HepG2 (cell line): ENCODE measurements around the gene GRAP. TPM values are rescaled to one million over a fixed set of nuclear protein-coding genes. Genes with fewer than 3 reads are reported as not detected.
A peak's percentile ranks its signal among the peaks of the same experiment; 100 is the strongest.

Experiments
- BRD4 ChIP-seq: sonication (generic); formaldehyde crosslinking; IDR thresholded peaks from 2 replicates; pipeline ENCODE4 v1.4.0; 2020; ENCODE audit warnings: missing genetic modification reagents
- ELF4 ChIP-seq: sonication (generic); formaldehyde crosslinking; IDR thresholded peaks from 2 replicates; pipeline ENCODE4 v1.5.0; 2020; ENCODE audit warnings: missing genetic modification reagents, mild to moderate bottlenecking, moderate library complexity, borderline replicate concordance
- KAT8 ChIP-seq: IDR thresholded peaks from 2 replicates; pipeline ENCODE4 v1.6.1; 2016; ENCODE audit warnings: missing genetic modification reagents, missing compliant biosample characterization
- NCOA2 ChIP-seq: sonication (generic); formaldehyde crosslinking; IDR thresholded peaks from 2 replicates; pipeline ENCODE4 v1.8.0; 2022; ENCODE audit warnings: inconsistent platforms
- NR2C2 ChIP-seq: sonication (generic); formaldehyde crosslinking; IDR thresholded peaks from 2 replicates; pipeline ENCODE4 v1.4.0; 2020; ENCODE audit warnings: missing genetic modification reagents, mild to moderate bottlenecking, moderate library complexity, borderline replicate concordance
- PAF1 ChIP-seq: IDR thresholded peaks from 2 replicates; pipeline ENCODE4 v1.6.1; 2016; ENCODE audit warnings: missing genetic modification reagents, missing compliant biosample characterization
- SAP130 ChIP-seq: IDR thresholded peaks from 2 replicates; pipeline ENCODE4 v1.6.1; 2016; ENCODE audit warnings: low read depth
- TBL1XR1 ChIP-seq: fragments of 150-350 bp; IDR thresholded peaks from 2 replicates; pipeline ENCODE4 v1.6.1; 2014; ENCODE audit warnings: borderline replicate concordance, low read length; ENCODE audit not compliant: partially characterized antibody
- ZFP37 ChIP-seq: sonication (generic); formaldehyde crosslinking; IDR thresholded peaks from 2 replicates; pipeline ENCODE4 v1.4.0; 2020; ENCODE audit warnings: missing genetic modification reagents, borderline replicate concordance
- ZFX ChIP-seq: sonication (generic); formaldehyde crosslinking; IDR thresholded peaks from 2 replicates; pipeline ENCODE4 v1.4.0; 2020; ENCODE audit warnings: mild to moderate bottlenecking, low read depth, missing genetic modification reagents, moderate library complexity
- ZNF12 ChIP-seq: sonication (generic); formaldehyde crosslinking; IDR thresholded peaks from 2 replicates; pipeline ENCODE4 v1.5.0; 2020; ENCODE audit warnings: missing genetic modification reagents
- ZNF263 ChIP-seq: sonication (generic); formaldehyde crosslinking; IDR thresholded peaks from 2 replicates; pipeline ENCODE4 v1.4.0; 2020; ENCODE audit warnings: missing genetic modification reagents
- ZNF772 ChIP-seq: sonication (generic); formaldehyde crosslinking; IDR thresholded peaks from 2 replicates; pipeline ENCODE4 v1.5.0; 2020; ENCODE audit warnings: mild to moderate bottlenecking, missing genetic modification reagents
- ZNF790 ChIP-seq: sonication (generic); formaldehyde crosslinking; IDR thresholded peaks from 2 replicates; pipeline ENCODE4 v1.8.0; 2022; ENCODE audit warnings: missing genetic modification reagents, mild to moderate bottlenecking, borderline replicate concordance
- polyA plus RNA-seq, 8 experiments: library from polyadenylated mRNA; depleted of rRNA in 3 of 8; stranded (reverse) in 7 of 8; unstranded in 1 of 8; fragments of >200 nt; fragmentation: Illumina TruSeq in 4 of 8; extraction: Trizol in 4 of 8; gene quantifications; 2 replicates each; pipeline versions ENCODE4 v1.2.1 to v1.2.3, GENCODE V29; 2011 to 2016; ENCODE audit warnings: low read depth in 4 of 8, missing spikeins in 1 of 8, mixed read lengths in 1 of 8; ENCODE audit not compliant: insufficient read depth in 1 of 8
- total RNA-seq, 5 experiments: library from RNA; depleted of rRNA; stranded (reverse); fragments of >200 nt; fragmentation: Illumina TruSeq; extraction: Trizol; gene quantifications; 2 replicates each; pipeline ENCODE4 v1.2.3, GENCODE V29; 2016; ENCODE audit warnings: low read depth in 1 of 5
- TF ChIP-seq, protein P1 (sequence below): sonication (generic); formaldehyde crosslinking; IDR thresholded peaks from 2 replicates; pipeline ENCODE4 v1.5.0; 2020; ENCODE audit warnings: mild to moderate bottlenecking, missing genetic modification reagents, borderline replicate concordance
- TF ChIP-seq, protein P2 (sequence below): sonication (generic); formaldehyde crosslinking; IDR thresholded peaks from 2 replicates; pipeline ENCODE4 v1.4.0; 2020; ENCODE audit warnings: missing genetic modification reagents
- TF ChIP-seq, protein P3 (sequence below): sonication (generic); formaldehyde crosslinking; IDR thresholded peaks from 2 replicates; pipeline ENCODE4 v1.4.0; 2020; ENCODE audit warnings: missing genetic modification reagents, mild to moderate bottlenecking, borderline replicate concordance
- TF ChIP-seq, protein P4 (sequence below): sonication (generic); formaldehyde crosslinking; IDR thresholded peaks from 2 replicates; pipeline ENCODE4 v1.5.0; 2020; ENCODE audit warnings: mild to moderate bottlenecking, missing genetic modification reagents

GRAP gene
- total and polyA plus RNA-seq, 2 of the 13 experiments (the other 11 are each of a cell fraction or from before 2014, with no cell fraction given), result 0.77 to 1.7 TPM

DNA sequence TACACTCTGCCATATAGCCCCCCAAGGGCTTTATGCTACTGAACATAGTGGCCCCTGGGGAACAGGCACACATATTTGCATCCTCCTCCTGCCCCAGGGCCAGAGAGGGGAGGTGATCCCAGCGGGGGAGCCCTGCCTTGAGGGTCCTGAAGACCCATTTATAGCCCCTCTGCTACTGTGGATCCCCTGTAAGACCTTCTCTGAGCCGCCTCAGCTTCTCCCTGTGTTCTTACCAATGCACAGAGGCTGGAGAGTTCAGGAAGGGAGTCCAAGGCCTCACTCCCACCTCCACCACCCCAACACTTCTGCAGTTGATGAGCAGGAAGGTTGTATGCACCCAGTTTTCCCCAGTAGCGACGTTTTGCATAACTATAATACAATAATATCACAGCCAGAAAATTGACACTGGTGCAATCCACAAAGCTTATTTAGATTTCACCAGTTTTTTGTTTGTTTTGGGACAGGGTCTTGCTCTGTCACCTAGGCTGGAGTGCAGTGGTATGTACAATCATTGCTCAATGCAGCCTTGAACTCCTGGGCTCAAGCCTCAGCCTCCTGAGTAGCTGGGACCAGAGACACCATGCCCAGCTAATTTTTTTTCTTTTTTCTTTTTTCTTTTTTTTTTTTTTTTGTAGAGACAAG lies 40.8 kb downstream of the GRAP start (continued):
- TF ChIP-seq, protein P1, sequence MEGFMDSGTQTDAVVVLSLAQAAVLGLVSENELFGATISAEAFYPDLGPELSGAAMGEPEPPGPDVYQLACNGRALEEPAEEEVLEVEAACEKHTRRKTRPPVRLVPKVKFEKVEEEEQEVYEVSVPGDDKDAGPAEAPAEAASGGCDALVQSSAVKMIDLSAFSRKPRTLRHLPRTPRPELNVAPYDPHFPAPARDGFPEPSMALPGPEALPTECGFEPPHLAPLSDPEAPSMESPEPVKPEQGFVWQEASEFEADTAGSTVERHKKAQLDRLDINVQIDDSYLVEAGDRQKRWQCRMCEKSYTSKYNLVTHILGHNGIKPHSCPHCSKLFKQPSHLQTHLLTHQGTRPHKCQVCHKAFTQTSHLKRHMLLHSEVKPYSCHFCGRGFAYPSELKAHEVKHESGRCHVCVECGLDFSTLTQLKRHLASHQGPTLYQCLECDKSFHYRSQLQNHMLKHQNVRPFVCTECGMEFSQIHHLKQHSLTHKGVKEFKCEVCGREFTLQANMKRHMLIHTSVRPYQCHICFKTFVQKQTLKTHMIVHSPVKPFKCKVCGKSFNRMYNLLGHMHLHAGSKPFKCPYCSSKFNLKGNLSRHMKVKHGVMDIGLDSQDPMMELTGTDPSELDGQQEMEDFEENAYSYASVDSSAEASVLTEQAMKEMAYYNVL, result peak; percentile 46; the same call in 1 of the 2 replicates
- TF ChIP-seq ZNF12 (peak; percentile 50; the same call in 1 of the 2 replicates), ZFX (CRISPR knock-in tag) (0 out of 2 replicates have a peak, but pooled peaks have one; percentile 8), NR2C2 (CRISPR knock-in tag) (peak; percentile 83; the same call in 1 of the 2 replicates), ZNF790 (no peak; the same call in 1 of the 2 replicates), ELF4 (CRISPR knock-in tag) (peak; percentile 79; the same call in 1 of the 2 replicates), SAP130 (peak; percentile 82), PAF1 (CRISPR knock-in tag) (no peak), BRD4 (CRISPR knock-in tag) (no peak), ZFP37 (CRISPR knock-in tag) (0 out of 2 replicates have a peak, but pooled peaks have one; percentile 40), TBL1XR1 (peak; percentile 53), NCOA2 (CRISPR knock-in tag) (peak; percentile 89), ZNF772 (CRISPR knock-in tag) (peak; percentile 79; the same call in 1 of the 2 replicates), ZNF263 (CRISPR knock-in tag) (peak; percentile 57; the same call in 1 of the 2 replicates), KAT8 (CRISPR knock-in tag) (no peak; the same call in 1 of the 2 replicates)
- TF ChIP-seq, protein P2, sequence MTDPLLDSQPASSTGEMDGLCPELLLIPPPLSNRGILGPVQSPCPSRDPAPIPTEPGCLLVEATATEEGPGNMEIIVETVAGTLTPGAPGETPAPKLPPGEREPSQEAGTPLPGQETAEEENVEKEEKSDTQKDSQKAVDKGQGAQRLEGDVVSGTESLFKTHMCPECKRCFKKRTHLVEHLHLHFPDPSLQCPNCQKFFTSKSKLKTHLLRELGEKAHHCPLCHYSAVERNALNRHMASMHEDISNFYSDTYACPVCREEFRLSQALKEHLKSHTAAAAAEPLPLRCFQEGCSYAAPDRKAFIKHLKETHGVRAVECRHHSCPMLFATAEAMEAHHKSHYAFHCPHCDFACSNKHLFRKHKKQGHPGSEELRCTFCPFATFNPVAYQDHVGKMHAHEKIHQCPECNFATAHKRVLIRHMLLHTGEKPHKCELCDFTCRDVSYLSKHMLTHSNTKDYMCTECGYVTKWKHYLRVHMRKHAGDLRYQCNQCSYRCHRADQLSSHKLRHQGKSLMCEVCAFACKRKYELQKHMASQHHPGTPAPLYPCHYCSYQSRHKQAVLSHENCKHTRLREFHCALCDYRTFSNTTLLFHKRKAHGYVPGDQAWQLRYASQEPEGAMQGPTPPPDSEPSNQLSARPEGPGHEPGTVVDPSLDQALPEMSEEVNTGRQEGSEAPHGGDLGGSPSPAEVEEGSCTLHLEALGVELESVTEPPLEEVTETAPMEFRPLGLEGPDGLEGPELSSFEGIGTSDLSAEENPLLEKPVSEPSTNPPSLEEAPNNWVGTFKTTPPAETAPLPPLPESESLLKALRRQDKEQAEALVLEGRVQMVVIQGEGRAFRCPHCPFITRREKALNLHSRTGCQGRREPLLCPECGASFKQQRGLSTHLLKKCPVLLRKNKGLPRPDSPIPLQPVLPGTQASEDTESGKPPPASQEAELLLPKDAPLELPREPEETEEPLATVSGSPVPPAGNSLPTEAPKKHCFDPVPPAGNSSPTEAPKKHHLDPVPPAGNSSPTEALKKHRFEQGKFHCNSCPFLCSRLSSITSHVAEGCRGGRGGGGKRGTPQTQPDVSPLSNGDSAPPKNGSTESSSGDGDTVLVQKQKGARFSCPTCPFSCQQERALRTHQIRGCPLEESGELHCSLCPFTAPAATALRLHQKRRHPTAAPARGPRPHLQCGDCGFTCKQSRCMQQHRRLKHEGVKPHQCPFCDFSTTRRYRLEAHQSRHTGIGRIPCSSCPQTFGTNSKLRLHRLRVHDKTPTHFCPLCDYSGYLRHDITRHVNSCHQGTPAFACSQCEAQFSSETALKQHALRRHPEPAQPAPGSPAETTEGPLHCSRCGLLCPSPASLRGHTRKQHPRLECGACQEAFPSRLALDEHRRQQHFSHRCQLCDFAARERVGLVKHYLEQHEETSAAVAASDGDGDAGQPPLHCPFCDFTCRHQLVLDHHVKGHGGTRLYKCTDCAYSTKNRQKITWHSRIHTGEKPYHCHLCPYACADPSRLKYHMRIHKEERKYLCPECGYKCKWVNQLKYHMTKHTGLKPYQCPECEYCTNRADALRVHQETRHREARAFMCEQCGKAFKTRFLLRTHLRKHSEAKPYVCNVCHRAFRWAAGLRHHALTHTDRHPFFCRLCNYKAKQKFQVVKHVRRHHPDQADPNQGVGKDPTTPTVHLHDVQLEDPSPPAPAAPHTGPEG, result no peak
- TF ChIP-seq, protein P3, sequence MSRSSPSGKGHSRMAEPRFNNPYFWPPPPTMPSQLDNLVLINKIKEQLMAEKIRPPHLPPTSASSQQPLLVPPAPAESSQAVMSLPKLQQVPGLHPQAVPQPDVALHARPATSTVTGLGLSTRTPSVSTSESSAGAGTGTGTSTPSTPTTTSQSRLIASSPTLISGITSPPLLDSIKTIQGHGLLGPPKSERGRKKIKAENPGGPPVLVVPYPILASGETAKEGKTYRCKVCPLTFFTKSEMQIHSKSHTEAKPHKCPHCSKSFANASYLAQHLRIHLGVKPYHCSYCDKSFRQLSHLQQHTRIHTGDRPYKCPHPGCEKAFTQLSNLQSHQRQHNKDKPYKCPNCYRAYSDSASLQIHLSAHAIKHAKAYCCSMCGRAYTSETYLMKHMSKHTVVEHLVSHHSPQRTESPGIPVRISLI (CRISPR knock-in tag), result peak; percentile 96
- TF ChIP-seq, protein P4, sequence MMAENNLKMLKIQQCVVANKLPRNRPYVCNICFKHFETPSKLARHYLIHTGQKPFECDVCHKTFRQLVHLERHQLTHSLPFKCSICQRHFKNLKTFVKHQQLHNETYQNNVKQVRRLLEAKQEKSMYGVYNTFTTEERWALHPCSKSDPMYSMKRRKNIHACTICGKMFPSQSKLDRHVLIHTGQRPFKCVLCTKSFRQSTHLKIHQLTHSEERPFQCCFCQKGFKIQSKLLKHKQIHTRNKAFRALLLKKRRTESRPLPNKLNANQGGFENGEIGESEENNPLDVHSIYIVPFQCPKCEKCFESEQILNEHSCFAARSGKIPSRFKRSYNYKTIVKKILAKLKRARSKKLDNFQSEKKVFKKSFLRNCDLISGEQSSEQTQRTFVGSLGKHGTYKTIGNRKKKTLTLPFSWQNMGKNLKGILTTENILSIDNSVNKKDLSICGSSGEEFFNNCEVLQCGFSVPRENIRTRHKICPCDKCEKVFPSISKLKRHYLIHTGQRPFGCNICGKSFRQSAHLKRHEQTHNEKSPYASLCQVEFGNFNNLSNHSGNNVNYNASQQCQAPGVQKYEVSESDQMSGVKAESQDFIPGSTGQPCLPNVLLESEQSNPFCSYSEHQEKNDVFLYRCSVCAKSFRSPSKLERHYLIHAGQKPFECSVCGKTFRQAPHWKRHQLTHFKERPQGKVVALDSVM (CRISPR knock-in tag), result peak; percentile 87
